Spleen (tissue), 7 donors: Measurements from ENCODE around the gene SSBP2.

Experiments used
- POLR2AphosphoS5 ChIP-seq, 3 donors: sonication (generic); formaldehyde crosslinking; IDR thresholded peaks; one replicate each; pipeline ENCODE4 v1.5.1; 2017; ENCODE audit warnings: antibody characterized with exemption in 3 of 3
- TF ChIP-seq, protein P1 (sequence below), 11 experiments: fragments of 200-600 bp in 7 of 11; fragments of 450-650 bp in 4 of 11; sonication (generic) in 4 of 11; IDR thresholded peaks in 8 of 11; conservative IDR thresholded peaks in 3 of 11; 1 replicate in 7 of 11; 2 replicates in 4 of 11; pipeline versions ENCODE4 v1.4.0 to v1.8.0; 2016 to 2021; ENCODE audit warnings: antibody characterized with exemption in 11 of 11, inconsistent platforms in 4 of 11, mild to moderate bottlenecking in 1 of 11
- donor health status: DM: no; HTN: no; CAD: no; lungs with moderate emphysema.
- donor health status: DM: no; HTN: no; CAD: no.
- donor health status: DM: no; HTN: no; CAD: no.

DNA sequence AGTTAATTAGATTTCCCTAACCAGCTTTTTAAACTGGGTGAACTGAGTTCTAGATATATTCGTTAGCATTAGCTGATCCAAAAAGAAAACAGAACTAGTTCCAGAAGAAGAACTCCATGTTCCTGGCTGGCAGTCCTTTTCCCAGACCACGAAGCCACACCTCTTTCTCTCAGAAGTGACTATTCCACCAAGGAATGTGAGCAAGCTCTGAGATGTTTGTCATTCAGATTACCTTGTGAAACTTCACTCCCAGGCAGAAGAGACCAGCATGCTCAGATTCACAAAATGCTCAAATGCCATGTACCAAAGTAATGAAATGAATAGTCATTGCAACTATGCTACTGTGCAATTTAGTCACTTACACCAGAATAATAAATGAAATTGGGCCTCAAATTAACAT is 4.4 kb upstream of the SSBP2 start:
- TF ChIP-seq, protein P1, sequence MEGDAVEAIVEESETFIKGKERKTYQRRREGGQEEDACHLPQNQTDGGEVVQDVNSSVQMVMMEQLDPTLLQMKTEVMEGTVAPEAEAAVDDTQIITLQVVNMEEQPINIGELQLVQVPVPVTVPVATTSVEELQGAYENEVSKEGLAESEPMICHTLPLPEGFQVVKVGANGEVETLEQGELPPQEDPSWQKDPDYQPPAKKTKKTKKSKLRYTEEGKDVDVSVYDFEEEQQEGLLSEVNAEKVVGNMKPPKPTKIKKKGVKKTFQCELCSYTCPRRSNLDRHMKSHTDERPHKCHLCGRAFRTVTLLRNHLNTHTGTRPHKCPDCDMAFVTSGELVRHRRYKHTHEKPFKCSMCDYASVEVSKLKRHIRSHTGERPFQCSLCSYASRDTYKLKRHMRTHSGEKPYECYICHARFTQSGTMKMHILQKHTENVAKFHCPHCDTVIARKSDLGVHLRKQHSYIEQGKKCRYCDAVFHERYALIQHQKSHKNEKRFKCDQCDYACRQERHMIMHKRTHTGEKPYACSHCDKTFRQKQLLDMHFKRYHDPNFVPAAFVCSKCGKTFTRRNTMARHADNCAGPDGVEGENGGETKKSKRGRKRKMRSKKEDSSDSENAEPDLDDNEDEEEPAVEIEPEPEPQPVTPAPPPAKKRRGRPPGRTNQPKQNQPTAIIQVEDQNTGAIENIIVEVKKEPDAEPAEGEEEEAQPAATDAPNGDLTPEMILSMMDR (IDR thresholded peaks at IDR 0.05 in 8 of 11, conservative IDR thresholded peaks at IDR 0.05 in 3 of 11), result no peak
- TF ChIP-seq POLR2AphosphoS5 (IDR thresholded peaks at IDR 0.05), result no peak
